GM18519 (cell line): ENCODE results near the gene DCDC2B.
"Not testable (repeated sequence)": the region's sequence is repeated elsewhere in the genome, so short reads cannot be mapped to it uniquely, and the experiment has no call there.

Source experiments
- ATAC-seq: cut with Tn5 transposase; IDR thresholded peaks from one replicate; pipeline ENCODE4 v1.9.1; 2021; ENCODE audit warnings: mild to moderate bottlenecking, moderate library complexity; ENCODE audit not compliant: unreplicated experiment, low FRiP score

The DCDC2B gene

GRCh38 chr1:32255072-32256071 lies 46.5 kb downstream of the DCDC2B start:
- no peak for ATAC-seq

- no peak for ATAC-seq
These were observed 47.8 kb downstream of the DCDC2B start for GRCh38 chr1:32256473-32257226.

- ATAC-seq = no peak
These were observed 48.3 kb downstream of the DCDC2B start for GRCh38 chr1:32257227-32257508.

- ATAC-seq = not testable (repeated sequence)
These were observed 54.3 kb downstream of the DCDC2B start for GRCh38 chr1:32263236-32263593.

DNA sequence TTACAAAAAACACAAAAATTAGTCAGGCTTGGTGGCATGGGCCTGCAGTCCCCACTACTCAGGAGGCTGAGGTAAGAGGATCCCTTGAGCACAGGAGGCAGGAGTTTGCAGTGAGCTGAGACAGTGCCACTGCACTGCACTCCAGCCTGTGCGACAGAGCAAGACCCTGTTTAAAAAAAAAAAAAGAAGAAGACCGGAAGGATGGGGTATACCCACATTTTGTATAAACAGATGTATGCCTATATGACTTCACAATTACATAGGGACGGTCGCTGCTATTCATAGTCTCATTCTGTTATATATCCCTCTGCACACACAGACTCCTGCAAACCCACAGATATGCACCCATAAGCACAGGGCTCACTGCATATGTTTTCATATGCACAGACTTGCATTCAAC lies 54.9 kb downstream of the DCDC2B start:
- no peak for ATAC-seq
